Left ventricle myocardium inferior (tissue), 1 donor: Measurements from ENCODE around the gene RYR2. TPM values are rescaled to one million over a fixed set of nuclear protein-coding genes. Genes with fewer than 3 reads are reported as not detected.

Experiments
- DNase-seq: peaks from one replicate; pipeline ENCODE4 v3.0.0-alpha.2; 2020
- H3K27ac ChIP-seq: fragments of 200-600 bp; replicated peaks from 2 replicates; pipeline ENCODE4 v1.8.0; 2021
- H3K27me3 ChIP-seq: fragments of 200-600 bp; 2 replicates; pipeline ENCODE4 v1.8.0; 2021; ENCODE audit warnings: low read depth
- H3K36me3 ChIP-seq: fragments of 200-600 bp; 2 replicates; pipeline ENCODE4 v1.8.0; 2021
- H3K4me1 ChIP-seq: fragments of 200-600 bp; 2 replicates; pipeline ENCODE4 v1.8.0; 2021
- H3K4me3 ChIP-seq: fragments of 200-600 bp; 2 replicates; pipeline ENCODE4 v1.8.0; 2021; ENCODE audit warnings: mild to moderate bottlenecking, moderate library complexity
- H3K9me3 ChIP-seq: fragments of 200-600 bp; replicated peaks from 2 replicates; pipeline ENCODE4 v1.8.0; 2021
- CTCF ChIP-seq: fragments of 200-600 bp; IDR thresholded peaks from 2 replicates; pipeline ENCODE4 v1.8.0; 2021; ENCODE audit warnings: antibody characterized with exemption, mild to moderate bottlenecking, borderline replicate concordance
- intact Hi-C: fragments of 100-400 bp; cut with micrococcal nuclease; formaldehyde crosslinking; loops from one replicate; pipeline ENCODE4 v1.11.0; 2022
- total RNA-seq: library from RNA; stranded (reverse); fragmentation: NEBNext Ultra II Directional; extraction: Animal tissue kit (Norgen Biotek cat#: 25700); gene quantifications from one replicate; pipeline ENCODE4 v1.2.1, GENCODE V29; 2021
- donor health status: DM: no; HTN: yes; CAD: no; lungs with severe emphysema.

RYR2 gene
- total RNA-seq, 1 donor from 2014 or later: 783 TPM

- DNase-seq: no peak
- Histone ChIP-seq H3K4me3 (no peak overlapping the region), H3K27me3 (no peaks in the 10 kb centered on the region), H3K36me3 (no peaks in the 10 kb centered on the region), H3K4me1 (peaks cover 57% of the 10 kb centered on the region), H3K9me3 (no peaks in the 10 kb centered on the region), H3K27ac (peak overlapping the region; percentile 7)
- no peak for TF ChIP-seq CTCF
- intact Hi-C loops: no loop called here
These were observed 251.8 kb downstream of the RYR2 start for GRCh38 chr1:237293804-237294203.

- Histone ChIP-seq H3K27ac (no peak overlapping the region), H3K4me3 (no peak overlapping the region), H3K4me1 (peaks cover 70% of the 10 kb centered on the region), H3K9me3 (no peaks in the 10 kb centered on the region), H3K27me3 (no peaks in the 10 kb centered on the region), H3K36me3 (no peaks in the 10 kb centered on the region)
- intact Hi-C loops: no loop called here
- no peak for TF ChIP-seq CTCF
- no peak for DNase-seq
These were observed 254.9 kb downstream of the RYR2 start for GRCh38 chr1:237296861-237297260.

GRCh38 chr1:237300642-237301041 is 258.7 kb downstream of the RYR2 start:
- H3K27me3 ChIP-seq: no peaks in the 10 kb centered on the region
- no peaks in the 10 kb centered on the region for H3K36me3 ChIP-seq
- no peak for DNase-seq
- no peaks in the 10 kb centered on the region for H3K9me3 ChIP-seq
- peak overlapping the region; percentile 5 for H3K27ac ChIP-seq
- TF ChIP-seq CTCF: no peak
- H3K4me1 ChIP-seq: peaks cover 78% of the 10 kb centered on the region
- H3K4me3 ChIP-seq: no peak overlapping the region
- intact Hi-C loops: no loop called here

- H3K9me3 ChIP-seq: no peaks in the 10 kb centered on the region
- H3K27ac ChIP-seq: no peak overlapping the region
- H3K27me3 ChIP-seq: no peaks in the 10 kb centered on the region
- no peak for DNase-seq
- H3K4me1 ChIP-seq: peaks cover 78% of the 10 kb centered on the region
- intact Hi-C loops: no loop called here
- H3K4me3 ChIP-seq: no peak overlapping the region
- no peak for TF ChIP-seq CTCF
- peaks cover 3% of the 10 kb centered on the region for H3K36me3 ChIP-seq
These were observed 261.9 kb downstream of the RYR2 start for GRCh38 chr1:237303929-237304328.

- peak overlapping the region; percentile 22 for H3K27ac ChIP-seq
- peaks cover 66% of the 10 kb centered on the region for H3K4me1 ChIP-seq
- TF ChIP-seq CTCF: no peak
- peaks cover 3% of the 10 kb centered on the region for H3K36me3 ChIP-seq
- H3K9me3 ChIP-seq: no peaks in the 10 kb centered on the region
- H3K4me3 ChIP-seq: no peak overlapping the region
- DNase-seq: no peak
- intact Hi-C loops: no loop called here
- H3K27me3 ChIP-seq: no peaks in the 10 kb centered on the region
These were observed 264.7 kb downstream of the RYR2 start for GRCh38 chr1:237306726-237307125.

- Histone ChIP-seq H3K4me3 (no peak overlapping the region), H3K36me3 (peaks cover 3% of the 10 kb centered on the region), H3K9me3 (no peaks in the 10 kb centered on the region), H3K4me1 (peaks cover 60% of the 10 kb centered on the region), H3K27ac (peak overlapping the region; percentile 50), H3K27me3 (no peaks in the 10 kb centered on the region)
- intact Hi-C loops: no loop called here
- no peak for TF ChIP-seq CTCF
- DNase-seq: no peak
These were observed 267.7 kb downstream of the RYR2 start for GRCh38 chr1:237309595-237310118.
